BE2C (cell line): ENCODE results near the gene ADD3.

ENCODE experiments used
- DNase-seq: peaks from one replicate; pipeline ENCODE4 v3.0.0-alpha.2; 2020
- H3K27me3 ChIP-seq: fragments of 250-450 bp; sonication (Bioruptor Pico); 2 replicates; pipeline ENCODE4 v1.5.1; 2020; ENCODE audit warnings: mild to moderate bottlenecking
- H3K36me3 ChIP-seq: fragments of 250-450 bp; sonication (Bioruptor Pico); 2 replicates; pipeline ENCODE4 v1.5.1; 2020; ENCODE audit warnings: mild to moderate bottlenecking
- H3K4me1 ChIP-seq: fragments of 250-450 bp; sonication (Bioruptor Pico); 2 replicates; pipeline ENCODE4 v1.5.1; 2020
- H3K4me3 ChIP-seq: 2 replicates; pipeline ENCODE4 v1.5.1; 2011; ENCODE audit warnings: low read depth, low read length
- H3K9me3 ChIP-seq: fragments of 250-450 bp; sonication (Bioruptor Pico); 2 replicates; pipeline ENCODE4 v1.5.1; 2020
- TF ChIP-seq, protein P1 (sequence below): IDR thresholded peaks from 2 replicates; pipeline ENCODE4 v1.5.1; 2012; ENCODE audit warnings: mild to moderate bottlenecking, low read depth, low read length

ADD3 gene

DNA sequence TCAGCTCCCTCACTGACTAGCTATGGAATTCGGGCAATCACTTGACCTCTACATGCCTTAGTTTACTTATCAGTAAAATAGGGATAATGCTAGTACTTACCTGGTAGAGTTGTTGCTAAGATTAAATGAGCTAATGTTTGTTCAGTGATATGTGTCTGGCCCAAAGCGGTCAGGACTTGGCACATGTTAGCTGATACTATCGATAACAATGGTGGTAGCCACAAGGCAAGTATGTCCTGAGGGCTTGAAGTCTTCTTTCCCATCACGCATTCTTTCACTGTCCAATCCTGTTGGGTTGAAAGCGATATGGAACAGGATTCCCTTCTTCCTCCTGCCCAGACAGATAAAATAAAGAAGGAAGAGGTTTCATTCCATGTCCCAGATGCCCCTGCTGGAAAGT, 174.1 kb downstream of the ADD3 start:
- Histone ChIP-seq H3K4me3 (no peak overlapping the region), H3K4me1 (no peaks in the 10 kb centered on the region), H3K27me3 (no peaks in the 10 kb centered on the region), H3K9me3 (no peaks in the 10 kb centered on the region), H3K36me3 (no peaks in the 10 kb centered on the region)
- no peak for DNase-seq
- TF ChIP-seq, protein P1, sequence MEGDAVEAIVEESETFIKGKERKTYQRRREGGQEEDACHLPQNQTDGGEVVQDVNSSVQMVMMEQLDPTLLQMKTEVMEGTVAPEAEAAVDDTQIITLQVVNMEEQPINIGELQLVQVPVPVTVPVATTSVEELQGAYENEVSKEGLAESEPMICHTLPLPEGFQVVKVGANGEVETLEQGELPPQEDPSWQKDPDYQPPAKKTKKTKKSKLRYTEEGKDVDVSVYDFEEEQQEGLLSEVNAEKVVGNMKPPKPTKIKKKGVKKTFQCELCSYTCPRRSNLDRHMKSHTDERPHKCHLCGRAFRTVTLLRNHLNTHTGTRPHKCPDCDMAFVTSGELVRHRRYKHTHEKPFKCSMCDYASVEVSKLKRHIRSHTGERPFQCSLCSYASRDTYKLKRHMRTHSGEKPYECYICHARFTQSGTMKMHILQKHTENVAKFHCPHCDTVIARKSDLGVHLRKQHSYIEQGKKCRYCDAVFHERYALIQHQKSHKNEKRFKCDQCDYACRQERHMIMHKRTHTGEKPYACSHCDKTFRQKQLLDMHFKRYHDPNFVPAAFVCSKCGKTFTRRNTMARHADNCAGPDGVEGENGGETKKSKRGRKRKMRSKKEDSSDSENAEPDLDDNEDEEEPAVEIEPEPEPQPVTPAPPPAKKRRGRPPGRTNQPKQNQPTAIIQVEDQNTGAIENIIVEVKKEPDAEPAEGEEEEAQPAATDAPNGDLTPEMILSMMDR = no peak

DNA sequence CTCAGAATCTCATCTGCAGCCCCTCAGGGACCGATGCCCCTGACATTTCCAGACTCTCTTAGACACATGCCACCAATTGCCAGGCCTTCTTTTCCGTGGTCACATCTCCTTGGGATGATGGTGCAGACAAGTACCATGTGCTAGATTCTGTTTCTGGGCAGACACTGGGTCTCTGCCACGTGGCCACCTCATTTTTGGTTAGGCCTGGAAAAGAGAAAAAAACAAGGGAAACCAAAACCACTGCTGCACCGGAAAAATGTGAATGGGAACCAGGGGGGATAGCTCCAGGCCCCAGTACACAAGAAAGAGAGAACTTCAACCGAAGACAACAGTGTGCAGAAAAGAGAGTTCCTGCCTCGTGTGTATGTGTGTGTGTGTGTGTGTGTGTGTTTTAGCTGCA, 176.6 kb downstream of the ADD3 start:
- TF ChIP-seq, protein P1 = no peak
- no peaks in the 10 kb centered on the region for H3K4me1 ChIP-seq
- no peak for DNase-seq
- H3K27me3 ChIP-seq = no peaks in the 10 kb centered on the region
- H3K9me3 ChIP-seq = no peaks in the 10 kb centered on the region
- no peaks in the 10 kb centered on the region for H3K36me3 ChIP-seq
- H3K4me3 ChIP-seq = no peak overlapping the region
